Peyer's patch (tissue), 4 donors: ENCODE results near the gene AMFR.

Experiments
- POLR2A ChIP-seq, 2 donors: fragments of 450-650 bp; IDR thresholded peaks; one replicate each; pipeline ENCODE4 v1.5.1; 2017; ENCODE audit warnings: antibody characterized with exemption in 2 of 2, mild to moderate bottlenecking in 2 of 2, moderate library complexity in 2 of 2
- TF ChIP-seq, protein P1 (sequence below), 6 experiments: fragments of 450-650 bp in 4 of 6; fragments of 200-600 bp in 2 of 6; sonication (generic) in 1 of 6; IDR thresholded peaks; one replicate each; pipeline ENCODE4 v1.5.1; 2017 to 2019; ENCODE audit warnings: antibody characterized with exemption in 6 of 6, mild to moderate bottlenecking in 3 of 6, moderate library complexity in 1 of 6

DNA sequence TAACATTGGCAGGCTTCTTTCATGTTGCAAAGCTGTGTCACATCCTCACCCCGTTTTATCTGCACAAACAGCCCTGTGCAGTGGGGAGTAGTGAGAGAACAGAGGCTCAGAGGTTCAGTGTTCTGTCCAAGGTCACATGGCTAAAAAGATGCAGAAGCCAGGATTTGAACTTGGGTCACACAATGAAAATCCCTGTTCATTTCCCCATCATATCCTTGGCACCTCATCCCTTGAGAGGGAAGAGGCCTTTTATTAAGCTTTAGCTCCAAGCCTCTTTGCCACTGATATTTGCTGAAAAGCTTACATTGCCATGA, 106.6 kb downstream of the AMFR start:
- TF ChIP-seq, protein P1, sequence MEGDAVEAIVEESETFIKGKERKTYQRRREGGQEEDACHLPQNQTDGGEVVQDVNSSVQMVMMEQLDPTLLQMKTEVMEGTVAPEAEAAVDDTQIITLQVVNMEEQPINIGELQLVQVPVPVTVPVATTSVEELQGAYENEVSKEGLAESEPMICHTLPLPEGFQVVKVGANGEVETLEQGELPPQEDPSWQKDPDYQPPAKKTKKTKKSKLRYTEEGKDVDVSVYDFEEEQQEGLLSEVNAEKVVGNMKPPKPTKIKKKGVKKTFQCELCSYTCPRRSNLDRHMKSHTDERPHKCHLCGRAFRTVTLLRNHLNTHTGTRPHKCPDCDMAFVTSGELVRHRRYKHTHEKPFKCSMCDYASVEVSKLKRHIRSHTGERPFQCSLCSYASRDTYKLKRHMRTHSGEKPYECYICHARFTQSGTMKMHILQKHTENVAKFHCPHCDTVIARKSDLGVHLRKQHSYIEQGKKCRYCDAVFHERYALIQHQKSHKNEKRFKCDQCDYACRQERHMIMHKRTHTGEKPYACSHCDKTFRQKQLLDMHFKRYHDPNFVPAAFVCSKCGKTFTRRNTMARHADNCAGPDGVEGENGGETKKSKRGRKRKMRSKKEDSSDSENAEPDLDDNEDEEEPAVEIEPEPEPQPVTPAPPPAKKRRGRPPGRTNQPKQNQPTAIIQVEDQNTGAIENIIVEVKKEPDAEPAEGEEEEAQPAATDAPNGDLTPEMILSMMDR (IDR thresholded peaks at IDR 0.05), result no peak
- TF ChIP-seq POLR2A (IDR thresholded peaks at IDR 0.05), result no peak
